GM18873 (cell line): Measurements from ENCODE around the gene TOM1.
"Not testable (repeated sequence)": the region's sequence is repeated elsewhere in the genome, so short reads cannot be mapped to it uniquely, and the experiment has no call there.

Source experiments
- ATAC-seq: cut with Tn5 transposase; IDR thresholded peaks from one replicate; pipeline ENCODE4 v1.9.1; 2021; ENCODE audit warnings: mild to moderate bottlenecking, moderate library complexity, moderate number of reproducible peaks; ENCODE audit not compliant: unreplicated experiment, low FRiP score

The TOM1 gene

DNA sequence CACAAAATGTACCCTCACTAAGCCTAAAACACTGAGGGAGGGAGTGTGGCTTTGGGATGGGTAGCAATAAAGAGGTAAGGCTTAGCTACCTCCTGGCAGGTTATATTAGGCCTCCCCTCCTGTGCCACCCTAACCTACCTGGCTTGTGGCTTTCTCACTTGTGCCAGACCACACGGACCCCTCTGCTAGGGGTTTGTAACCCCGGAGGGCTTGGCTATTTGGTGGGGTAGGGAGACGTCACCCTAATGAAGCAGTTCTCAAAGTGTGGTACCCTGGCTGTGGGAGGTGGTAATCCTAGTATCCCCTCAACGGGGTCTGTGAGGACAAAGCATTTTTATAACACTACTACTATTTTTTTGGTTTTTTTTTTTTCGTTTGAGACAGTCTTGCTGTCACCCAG lies 91.2 kb downstream of the TOM1 start:
- ATAC-seq, result no peak

DNA sequence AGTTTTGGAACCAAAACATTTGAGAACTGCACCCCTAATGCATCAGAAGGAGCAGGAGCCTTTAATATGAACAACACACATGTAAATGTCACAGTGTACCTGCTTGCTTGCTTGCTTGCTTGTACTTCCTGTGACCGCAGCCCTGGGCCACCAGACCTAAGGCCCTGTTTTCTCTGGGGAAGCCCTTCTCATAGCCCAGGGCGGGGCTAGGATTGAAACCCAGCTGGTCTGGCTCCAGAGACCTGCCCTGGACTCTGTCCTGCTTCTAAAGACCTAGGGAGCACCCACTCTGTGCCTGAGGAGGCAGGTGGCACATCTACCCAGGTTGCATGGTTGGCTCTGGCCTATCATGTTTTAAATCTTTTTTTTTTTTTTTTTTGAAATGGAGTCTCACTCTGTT lies 92.7 kb downstream of the TOM1 start:
- ATAC-seq, result no peak

DNA sequence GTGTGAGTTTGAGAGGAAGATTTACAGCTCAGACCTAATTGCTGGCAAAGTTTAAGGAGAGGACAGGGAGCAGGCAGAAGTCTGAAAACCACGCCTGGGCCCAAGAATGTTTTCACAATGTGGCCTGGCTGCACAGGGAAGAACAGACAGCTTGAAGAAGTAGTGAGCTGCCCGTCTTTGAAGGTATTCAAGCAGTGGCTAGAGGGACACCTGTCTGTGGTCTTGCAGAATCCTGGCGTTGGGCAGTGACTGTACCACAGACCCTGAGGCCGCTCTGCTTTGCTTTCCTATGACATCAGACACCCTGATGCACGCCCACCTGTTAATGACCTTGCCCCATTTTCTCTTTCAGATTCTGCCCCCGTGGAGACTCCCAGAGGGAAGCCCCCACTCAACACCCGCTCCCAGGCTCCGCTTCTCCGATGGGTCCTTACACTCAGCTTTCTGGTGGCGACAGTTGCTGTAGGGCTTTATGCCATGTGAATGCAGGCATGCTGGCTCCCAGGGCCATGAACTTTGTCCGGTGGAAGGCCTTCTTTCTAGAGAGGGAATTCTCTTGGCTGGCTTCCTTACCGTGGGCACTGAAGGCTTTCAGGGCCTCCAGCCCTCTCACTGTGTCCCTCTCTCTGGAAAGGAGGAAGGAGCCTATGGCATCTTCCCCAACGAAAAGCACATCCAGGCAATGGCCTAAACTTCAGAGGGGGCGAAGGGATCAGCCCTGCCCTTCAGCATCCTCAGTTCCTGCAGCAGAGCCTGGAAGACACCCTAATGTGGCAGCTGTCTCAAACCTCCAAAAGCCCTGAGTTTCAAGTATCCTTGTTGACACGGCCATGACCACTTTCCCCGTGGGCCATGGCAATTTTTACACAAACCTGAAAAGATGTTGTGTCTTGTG lies 93.7 kb downstream of the TOM1 start:
- no peak for ATAC-seq

- no peak for ATAC-seq
Measured at GRCh38 chr22:35394011-35394312, 94.3 kb downstream of the TOM1 start.

DNA sequence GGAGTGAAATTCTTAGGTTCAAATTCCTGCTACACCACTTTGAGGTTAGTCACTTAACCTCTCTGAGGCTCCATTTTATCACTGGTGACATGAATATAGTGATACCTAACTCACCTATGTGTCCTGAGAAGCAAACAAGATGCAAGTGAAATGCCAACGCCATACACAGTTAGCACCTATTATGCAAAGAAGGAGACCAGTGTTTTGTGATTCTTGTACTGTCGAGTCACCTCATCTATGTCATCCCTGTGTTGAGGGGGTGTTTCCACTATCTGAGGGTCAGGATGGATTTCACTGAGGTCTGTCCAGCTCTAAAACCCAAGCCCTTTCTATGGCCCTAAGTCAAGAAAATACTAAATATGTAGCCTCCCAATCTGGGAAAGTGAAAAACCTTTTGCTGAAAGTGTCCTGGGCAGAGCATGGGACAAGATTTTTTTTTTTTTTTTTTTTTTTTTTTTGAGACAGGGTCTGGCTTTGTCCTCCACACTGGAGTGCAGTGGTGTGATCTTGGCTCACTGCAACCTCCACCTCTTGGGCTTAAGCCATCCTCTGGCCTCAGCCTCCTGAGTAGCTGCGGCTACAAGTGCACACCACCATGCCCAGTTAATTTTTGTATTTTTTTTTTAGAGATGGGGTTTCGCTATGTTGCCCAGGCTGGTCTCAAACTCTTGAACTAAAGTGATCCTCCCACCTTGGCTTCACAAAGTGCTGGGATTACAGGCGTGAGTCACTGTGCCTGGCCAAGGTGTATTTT lies 95.3 kb downstream of the TOM1 start:
- no peak for ATAC-seq

GRCh38 chr22:35396622-35397021 lies 96.9 kb downstream of the TOM1 start:
- ATAC-seq, result not testable (repeated sequence)

DNA sequence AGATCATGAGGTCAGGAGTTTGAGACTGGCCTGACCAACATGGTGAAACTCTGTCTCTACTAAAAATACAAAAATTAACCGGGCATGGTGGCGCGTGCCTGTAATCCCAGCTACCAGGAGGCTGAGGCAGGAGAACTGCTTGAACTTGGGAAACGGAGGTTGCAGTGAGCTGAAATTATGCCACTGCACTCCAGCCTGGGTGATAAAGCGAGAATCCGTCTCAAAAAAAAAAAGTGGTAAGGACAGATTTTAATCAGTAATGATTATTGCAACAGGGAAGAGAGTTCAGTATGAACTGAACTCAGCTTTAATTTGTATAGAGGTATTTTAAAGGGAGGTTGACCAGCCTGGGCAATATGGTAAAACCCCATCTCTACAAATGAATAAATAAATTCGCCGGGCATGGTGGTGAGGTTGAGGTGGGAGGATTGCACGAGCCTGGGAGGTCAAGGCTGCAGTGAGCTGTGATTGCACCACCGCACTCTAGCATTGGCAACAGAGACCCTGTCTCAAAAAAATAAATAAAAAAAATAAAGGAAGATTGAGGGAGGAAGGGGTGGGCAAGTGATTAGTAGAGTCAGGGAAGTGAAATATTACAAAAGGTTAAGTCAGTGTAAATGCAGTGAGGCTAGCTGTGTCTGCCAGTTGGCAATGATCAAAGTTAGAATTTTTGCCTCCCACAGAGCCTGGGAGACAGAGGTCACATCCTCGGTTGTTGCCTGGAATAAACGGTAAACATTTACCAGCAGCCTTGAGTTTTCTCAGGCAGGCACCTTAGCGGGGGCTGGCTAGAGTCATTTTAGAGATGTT lies 97.6 kb downstream of the TOM1 start:
- no peak for ATAC-seq
